ENCODE data around the gene PTBP3. TPM values are rescaled to one million over a fixed set of nuclear protein-coding genes. Genes with fewer than 3 reads are reported as not detected.
A peak's percentile ranks its signal among the peaks of the same experiment; 100 is the strongest.

The PTBP3 gene
- total RNA-seq, 2 experiments from 2014 or later, result 156 to 176 TPM

GRCh38 chr9:112239708-112240107 is 93.7 kb downstream of the PTBP3 start:
- no peaks in the 10 kb centered on the region for H3K9me3 Mint-ChIP-seq (ENCODE audit: insufficient read depth)
- peaks cover 28% of the 10 kb centered on the region for H3K36me3 Mint-ChIP-seq (ENCODE audit: low read depth)
- H3K4me3 Mint-ChIP-seq, result no peak overlapping the region
- POLR2A ChIA-PET, result no interaction called here
- H3K4me1 Mint-ChIP-seq (ENCODE audit: low read depth), result no peaks in the 10 kb centered on the region
- CTCF ChIA-PET, result no interaction called here
- DNase-seq (no peak), ATAC-seq (no peak)
- H3K27ac Mint-ChIP-seq, result no peak overlapping the region
- H3K27me3 Mint-ChIP-seq (ENCODE audit: low read depth), result no peaks in the 10 kb centered on the region

GRCh38 chr9:112239284-112239683 is 94.1 kb downstream of the PTBP3 start:
- CTCF ChIA-PET, result no interaction called here
- Mint-ChIP-seq H3K9me3 (ENCODE audit: insufficient read depth) (no peaks in the 10 kb centered on the region), H3K27me3 (ENCODE audit: low read depth) (no peaks in the 10 kb centered on the region), H3K36me3 (ENCODE audit: low read depth) (peaks cover 25% of the 10 kb centered on the region), H3K4me3 (no peak overlapping the region), H3K27ac (no peak overlapping the region), H3K4me1 (ENCODE audit: low read depth) (peaks cover 1% of the 10 kb centered on the region)
- DNase-seq, result no peak
- POLR2A ChIA-PET, result interaction anchor here (0.7 kb wide), 1 partner anchor 11 kb away, joined by 3 read pairs; no protein-coding TSS in a partner anchor
- ATAC-seq, result no peak

- H3K9me3 Mint-ChIP-seq (ENCODE audit: insufficient read depth), result no peaks in the 10 kb centered on the region
- H3K4me3 Mint-ChIP-seq, result no peak overlapping the region
- peaks cover 8% of the 10 kb centered on the region for H3K4me1 Mint-ChIP-seq (ENCODE audit: low read depth)
- H3K27me3 Mint-ChIP-seq (ENCODE audit: low read depth), result no peaks in the 10 kb centered on the region
- ATAC-seq (no peak), DNase-seq (no peak)
- peaks cover 23% of the 10 kb centered on the region for H3K36me3 Mint-ChIP-seq (ENCODE audit: low read depth)
- H3K27ac Mint-ChIP-seq, result no peak overlapping the region
- ChIA-PET CTCF (interaction anchor here (0.8 to 2.0 kb wide), 4 partner anchors 16 to 127 kb away, joined by 3 to 6 read pairs (median 3); no protein-coding TSS in a partner anchor), POLR2A (no interaction called here)
Measured at GRCh38 chr9:112234779-112235178, 98.6 kb downstream of the PTBP3 start.

GRCh38 chr9:112233769-112234168 is 99.7 kb downstream of the PTBP3 start:
- Mint-ChIP-seq H3K27me3 (ENCODE audit: low read depth) (no peaks in the 10 kb centered on the region), H3K9me3 (ENCODE audit: insufficient read depth) (no peaks in the 10 kb centered on the region), H3K36me3 (ENCODE audit: low read depth) (peaks cover 20% of the 10 kb centered on the region), H3K27ac (no peak overlapping the region), H3K4me3 (no peak overlapping the region), H3K4me1 (ENCODE audit: low read depth) (peaks cover 8% of the 10 kb centered on the region)
- DNase-seq (no peak), ATAC-seq (no peak)
- POLR2A ChIA-PET, result no interaction called here
- CTCF ChIA-PET, result interaction anchor here (1.4 to 2.0 kb wide), 3 partner anchors 15 to 81 kb away, joined by 3 to 6 read pairs (median 3); no protein-coding TSS in a partner anchor

- no peak overlapping the region for H3K27ac Mint-ChIP-seq
- ATAC-seq (no peak), DNase-seq (no peak)
- no peak overlapping the region for H3K4me3 Mint-ChIP-seq
- peaks cover 8% of the 10 kb centered on the region for H3K4me1 Mint-ChIP-seq (ENCODE audit: low read depth)
- no peaks in the 10 kb centered on the region for H3K27me3 Mint-ChIP-seq (ENCODE audit: low read depth)
- no peaks in the 10 kb centered on the region for H3K9me3 Mint-ChIP-seq (ENCODE audit: insufficient read depth)
- ChIA-PET CTCF (interaction anchor here (0.5 kb wide), 1 partner anchor 8 kb away, joined by 4 read pairs; no protein-coding TSS in a partner anchor), POLR2A (interaction anchor here (0.7 to 1.1 kb wide), 2 partner anchors 18 to 34 kb away, joined by 3 read pairs; no protein-coding TSS in a partner anchor)
- H3K36me3 Mint-ChIP-seq (ENCODE audit: low read depth), result peaks cover 22% of the 10 kb centered on the region
Measured at GRCh38 chr9:112232233-112232632, 101.2 kb downstream of the PTBP3 start.

- no peak for ATAC-seq
- no peak overlapping the region for H3K4me3 Mint-ChIP-seq
- peaks cover 67% of the 10 kb centered on the region for H3K36me3 Mint-ChIP-seq (ENCODE audit: low read depth)
- CTCF ChIA-PET, result interaction anchor here (1.5 kb wide), 1 partner anchor 135 kb away, joined by 7 read pairs; no protein-coding TSS in a partner anchor
- DNase-seq, result no peak
- peak overlapping the region; percentile 18 for H3K27ac Mint-ChIP-seq
- POLR2A ChIA-PET, result interaction anchor here (0.6 kb wide), 2 partner anchors 49 to 830 kb away, joined by 3 read pairs; no protein-coding TSS in a partner anchor
- H3K4me1 Mint-ChIP-seq (ENCODE audit: low read depth), result peaks cover 6% of the 10 kb centered on the region
- no peaks in the 10 kb centered on the region for H3K9me3 Mint-ChIP-seq (ENCODE audit: insufficient read depth)
- no peaks in the 10 kb centered on the region for H3K27me3 Mint-ChIP-seq (ENCODE audit: low read depth)
Measured at GRCh38 chr9:112226091-112226490, 107.3 kb downstream of the PTBP3 start.

- DNase-seq (no peak), ATAC-seq (no peak)
- Mint-ChIP-seq H3K36me3 (ENCODE audit: low read depth) (peaks cover 61% of the 10 kb centered on the region), H3K9me3 (ENCODE audit: insufficient read depth) (no peaks in the 10 kb centered on the region), H3K27me3 (ENCODE audit: low read depth) (no peaks in the 10 kb centered on the region), H3K27ac (no peak overlapping the region), H3K4me1 (ENCODE audit: low read depth) (peaks cover 8% of the 10 kb centered on the region), H3K4me3 (no peak overlapping the region)
- POLR2A ChIA-PET, result no interaction called here
- CTCF ChIA-PET, result interaction anchor here (1.0 kb wide), 1 partner anchor 11 kb away, joined by 3 read pairs; no protein-coding TSS in a partner anchor
Measured at GRCh38 chr9:112224401-112225289, 108.8 kb downstream of the PTBP3 start.

- POLR2A ChIA-PET, result interaction anchor here (0.8 to 2.0 kb wide), 4 partner anchors 45 to 161 kb away, joined by 3 to 7 read pairs (median 4); partner anchors contain the start of genes HSDL2 and PTBP3
- ATAC-seq (peak; percentile 89), DNase-seq (peak; percentile 51)
- H3K27me3 Mint-ChIP-seq (ENCODE audit: low read depth), result no peaks in the 10 kb centered on the region
- CTCF ChIA-PET, result interaction anchor here (0.9 to 2.1 kb wide), 7 partner anchors 9 to 121 kb away, joined by 3 to 12 read pairs (median 5); partner anchors contain the start of gene PTBP3
- peak overlapping the region; percentile 62 for H3K4me3 Mint-ChIP-seq
- peaks cover 59% of the 10 kb centered on the region for H3K36me3 Mint-ChIP-seq (ENCODE audit: low read depth)
- no peaks in the 10 kb centered on the region for H3K9me3 Mint-ChIP-seq (ENCODE audit: insufficient read depth)
- peaks cover 20% of the 10 kb centered on the region for H3K4me1 Mint-ChIP-seq (ENCODE audit: low read depth)
- peak overlapping the region; percentile 85 for H3K27ac Mint-ChIP-seq
Measured at GRCh38 chr9:112218908-112219307, 114.5 kb downstream of the PTBP3 start.

GRCh38 chr9:112212926-112213325 is 120.5 kb downstream of the PTBP3 start:
- Mint-ChIP-seq H3K36me3 (ENCODE audit: low read depth) (peaks cover 73% of the 10 kb centered on the region), H3K4me3 (no peak overlapping the region), H3K4me1 (ENCODE audit: low read depth) (peaks cover 3% of the 10 kb centered on the region), H3K27ac (no peak overlapping the region), H3K27me3 (ENCODE audit: low read depth) (no peaks in the 10 kb centered on the region), H3K9me3 (ENCODE audit: insufficient read depth) (peaks cover 9% of the 10 kb centered on the region)
- DNase-seq, result no peak
- POLR2A ChIA-PET, result no interaction called here
- no peak for ATAC-seq
- CTCF ChIA-PET, result no interaction called here

- Mint-ChIP-seq H3K4me3 (no peak overlapping the region), H3K36me3 (ENCODE audit: low read depth) (peaks cover 78% of the 10 kb centered on the region), H3K27ac (no peak overlapping the region), H3K27me3 (ENCODE audit: low read depth) (no peaks in the 10 kb centered on the region), H3K9me3 (ENCODE audit: insufficient read depth) (peaks cover 18% of the 10 kb centered on the region), H3K4me1 (ENCODE audit: low read depth) (no peaks in the 10 kb centered on the region)
- POLR2A ChIA-PET, result no interaction called here
- ATAC-seq (no peak), DNase-seq (no peak)
- CTCF ChIA-PET, result interaction anchor here (2.1 kb wide), 1 partner anchor 13 kb away, joined by 4 read pairs; no protein-coding TSS in a partner anchor
Measured at GRCh38 chr9:112207451-112207850, 126.0 kb downstream of the PTBP3 start.

GRCh38 chr9:112203536-112203935 is 129.9 kb downstream of the PTBP3 start:
- Mint-ChIP-seq H3K9me3 (ENCODE audit: insufficient read depth) (peaks cover 15% of the 10 kb centered on the region), H3K27ac (no peak overlapping the region), H3K36me3 (ENCODE audit: low read depth) (peaks cover 44% of the 10 kb centered on the region), H3K4me3 (no peak overlapping the region), H3K27me3 (ENCODE audit: low read depth) (no peaks in the 10 kb centered on the region), H3K4me1 (ENCODE audit: low read depth) (no peaks in the 10 kb centered on the region)
- CTCF ChIA-PET, result no interaction called here
- ATAC-seq, result no peak
- DNase-seq, result no peak
- POLR2A ChIA-PET, result no interaction called here

GRCh38 chr9:112200711-112201110 is 132.7 kb downstream of the PTBP3 start:
- no peak overlapping the region for H3K27ac Mint-ChIP-seq
- H3K27me3 Mint-ChIP-seq (ENCODE audit: low read depth), result no peaks in the 10 kb centered on the region
- DNase-seq, result no peak
- ChIA-PET POLR2A (interaction anchor here (1.0 kb wide), 1 partner anchor 133 kb away, joined by 3 read pairs; the partner anchor contains the start of gene PTBP3), CTCF (interaction anchor here (1.5 kb wide), 1 partner anchor 133 kb away, joined by 3 read pairs; the partner anchor contains the start of gene PTBP3)
- H3K9me3 Mint-ChIP-seq (ENCODE audit: insufficient read depth), result no peaks in the 10 kb centered on the region
- peaks cover 22% of the 10 kb centered on the region for H3K36me3 Mint-ChIP-seq (ENCODE audit: low read depth)
- ATAC-seq, result no peak
- no peak overlapping the region for H3K4me3 Mint-ChIP-seq
- H3K4me1 Mint-ChIP-seq (ENCODE audit: low read depth), result peaks cover 3% of the 10 kb centered on the region

Measured in activated CD8-positive, alpha-beta T cell treated with anti-CD3 and anti-CD28 coated beads, Interleukin-2, amount 10 ng/mL, durations not matched to agents 7 days and 5 days (primary cell).